GM23338 (cell line): ENCODE data around the gene LUC7L. TPM values are rescaled to one million over a fixed set of nuclear protein-coding genes. Genes with fewer than 3 reads are reported as not detected.

ENCODE experiments used
- ATAC-seq: fragments of 200-7000 bp; cut with Tn5 transposase; 3 replicates; pipeline ENCODE4 v1.9.1; 2020
- DNase-seq: peaks from one replicate; pipeline ENCODE4 v3.0.0-alpha.2; 2015; ENCODE audit warnings: low spot score
- H2AFZ ChIP-seq: fragments of 200-600 bp; sonication (generic); 2 replicates; pipeline ENCODE4 v1.8.0; 2016; ENCODE audit warnings: antibody characterized with exemption, mild to moderate bottlenecking, moderate library complexity
- H3F3A ChIP-seq: fragments of 200-600 bp; sonication (generic); replicated peaks from 2 replicates; pipeline ENCODE4 v1.8.0; 2017; ENCODE audit warnings: antibody characterized with exemption, mixed run types, low read depth
- H3K27ac ChIP-seq: fragments of 200-600 bp; sonication (generic); 2 replicates; pipeline ENCODE4 v1.6.1; 2016; ENCODE audit warnings: low read depth
- H3K27me3 ChIP-seq: fragments of 200-600 bp; sonication (generic); 2 replicates; pipeline ENCODE4 v1.8.0; 2016; ENCODE audit warnings: mild to moderate bottlenecking, mixed run types, moderate library complexity; ENCODE audit not compliant: insufficient read depth
- H3K36me3 ChIP-seq: fragments of 200-600 bp; sonication (generic); 2 replicates; pipeline ENCODE4 v1.8.0; 2016; ENCODE audit warnings: mild to moderate bottlenecking; ENCODE audit not compliant: insufficient read depth
- H3K4me1 ChIP-seq: fragments of 200-600 bp; sonication (generic); 2 replicates; pipeline ENCODE4 v1.8.0; 2016; ENCODE audit warnings: mild to moderate bottlenecking, moderate library complexity; ENCODE audit not compliant: insufficient read depth
- H3K4me2 ChIP-seq: fragments of 200-600 bp; sonication (generic); 2 replicates; pipeline ENCODE4 v1.7.1; 2017; ENCODE audit warnings: mixed run types
- H3K4me3 ChIP-seq: fragments of 200-600 bp; sonication (generic); 2 replicates; pipeline ENCODE4 v1.6.1; 2016; ENCODE audit warnings: mixed run types
- H3K79me2 ChIP-seq: fragments of 200-600 bp; sonication (generic); replicated peaks from 2 replicates; pipeline ENCODE4 v1.8.0; 2017; ENCODE audit warnings: mild to moderate bottlenecking; ENCODE audit not compliant: insufficient read depth
- H3K9me2 ChIP-seq: fragments of 200-600 bp; sonication (generic); 2 replicates; pipeline ENCODE4 v1.8.0; 2017; ENCODE audit not compliant: insufficient read depth
- H4K20me1 ChIP-seq: fragments of 200-600 bp; sonication (generic); replicated peaks from 2 replicates; pipeline ENCODE4 v1.8.0; 2017; ENCODE audit warnings: mild to moderate bottlenecking; ENCODE audit not compliant: insufficient read depth
- H3K27ac Mint-ChIP-seq: 2 replicates; pipeline ENCODE4 v1.8.0; 2020; ENCODE audit warnings: inconsistent platforms, mild to moderate bottlenecking, moderate library complexity, mixed read lengths
- H3K27me3 Mint-ChIP-seq: 3 replicates; pipeline ENCODE4 v1.8.0; 2022; ENCODE audit warnings: low read depth, mild to moderate bottlenecking, moderate library complexity, mixed read lengths, inconsistent platforms; ENCODE audit not compliant: insufficient read depth, poor library complexity
- H3K36me3 Mint-ChIP-seq: 3 replicates; pipeline ENCODE4 v1.8.0; 2021; ENCODE audit warnings: low read depth, mild to moderate bottlenecking, inconsistent platforms, moderate library complexity, mixed read lengths
- H3K4me1 Mint-ChIP-seq: 3 replicates; pipeline ENCODE4 v1.8.0; 2020; ENCODE audit warnings: mild to moderate bottlenecking, inconsistent platforms, mixed read lengths
- H3K4me3 Mint-ChIP-seq: 3 replicates; pipeline ENCODE4 v1.8.0; 2021; ENCODE audit warnings: moderate library complexity, mild to moderate bottlenecking, inconsistent platforms, mixed read lengths
- H3K9me3 Mint-ChIP-seq: 3 replicates; pipeline ENCODE4 v1.8.0; 2020; ENCODE audit warnings: moderate library complexity, mild to moderate bottlenecking, inconsistent platforms, mixed read lengths
- CREB1 ChIP-seq: fragments of 250-450 bp; sonication (Bioruptor Pico); IDR thresholded peaks from 2 replicates; pipeline ENCODE4 v1.5.0; 2020; ENCODE audit warnings: low read depth, mild to moderate bottlenecking, moderate library complexity
- CTCF ChIP-seq, 2 experiments: fragments of 200-600 bp in 1 of 2; sonication (generic) in 1 of 2; conservative IDR thresholded peaks; 2 replicates each; pipeline versions ENCODE4 v1.5.1 to v1.6.1; 2016 to 2017; ENCODE audit warnings: antibody characterized with exemption in 2 of 2, low read depth in 2 of 2, mild to moderate bottlenecking in 2 of 2, moderate library complexity in 1 of 2
- ETS1 ChIP-seq: IDR thresholded peaks from 2 replicates; pipeline ENCODE4 v1.6.1; 2016; ENCODE audit warnings: antibody characterized with exemption
- EZH2 ChIP-seq: fragments of 200-600 bp; sonication (generic); IDR thresholded peaks from one replicate; pipeline ENCODE4 v1.8.0; 2017; ENCODE audit warnings: antibody characterized with exemption, mild to moderate bottlenecking, low read depth; ENCODE audit not compliant: unreplicated experiment
- EZH2phosphoT487 ChIP-seq: fragments of 200-600 bp; sonication (generic); IDR thresholded peaks from one replicate; pipeline ENCODE4 v1.8.1; 2018; ENCODE audit warnings: antibody characterized with exemption; ENCODE audit not compliant: unreplicated experiment
- NANOG ChIP-seq: IDR thresholded peaks from 2 replicates; pipeline ENCODE4 v1.6.1; 2016; ENCODE audit warnings: antibody characterized with exemption, borderline replicate concordance
- POLR2AphosphoS5 ChIP-seq: IDR thresholded peaks from 2 replicates; pipeline ENCODE4 v1.6.1; 2016; ENCODE audit warnings: antibody characterized with exemption, low read depth
- REST ChIP-seq: IDR thresholded peaks from one replicate; pipeline ENCODE4 v1.6.1; 2018; ENCODE audit warnings: antibody characterized with exemption; ENCODE audit not compliant: unreplicated experiment
- STAT1 ChIP-seq: IDR thresholded peaks from one replicate; pipeline ENCODE4 v1.6.1; 2016; ENCODE audit warnings: antibody characterized with exemption; ENCODE audit not compliant: unreplicated experiment
- ZNF114 ChIP-seq: fragments of 250-450 bp; sonication (Bioruptor Pico); IDR thresholded peaks from 2 replicates; pipeline ENCODE4 v1.5.0; 2020; ENCODE audit warnings: mild to moderate bottlenecking, moderate library complexity
- ZNF331 ChIP-seq: fragments of 250-450 bp; sonication (Bioruptor Pico); IDR thresholded peaks from 2 replicates; pipeline ENCODE4 v1.5.0; 2020; ENCODE audit warnings: low read depth, mild to moderate bottlenecking, moderate library complexity
- ZNF462 ChIP-seq: fragments of 250-450 bp; sonication (Bioruptor Pico); IDR thresholded peaks from 2 replicates; pipeline ENCODE4 v1.5.0; 2020; ENCODE audit warnings: mild to moderate bottlenecking, moderate library complexity
- polyA plus RNA-seq: library from polyadenylated mRNA; unstranded; fragments of >200 nt; fragmentation: Nextera tagmentation; extraction: Ambion mirVana; gene quantifications from 2 replicates; pipeline ENCODE4 v1.2.1, GENCODE V29; 2016
- total RNA-seq: library from RNA; depleted of rRNA; stranded (reverse); fragments of >200 nt; shearing (Covaris generic); gene quantifications from 2 replicates; pipeline ENCODE4 v1.2.3, GENCODE V29; 2014

The LUC7L gene
- total and polyA plus RNA-seq, 2 experiments from 2014 or later: 114 to 151 TPM

GRCh38 chr16:168424-168823, 60.8 kb downstream of the LUC7L start:
- Mint-ChIP-seq H3K4me3 (no peak overlapping the region), H3K27me3 (peaks cover 73% of the 10 kb centered on the region)
- no peak for ATAC-seq

More at GRCh38 chr16:168424-168823, 60.8 kb downstream of the LUC7L start:
- H3K27me3 ChIP-seq: peaks cover 74% of the 10 kb centered on the region
- no peaks in the 10 kb centered on the region for H3K79me2 ChIP-seq
- H3K27ac ChIP-seq: no peak overlapping the region
- peaks cover 9% of the 10 kb centered on the region for H3F3A ChIP-seq
- no peaks in the 10 kb centered on the region for H3K36me3 ChIP-seq
- H3K9me2 ChIP-seq: no peaks in the 10 kb centered on the region
- no peak for DNase-seq
- no peaks in the 10 kb centered on the region for H3K36me3 Mint-ChIP-seq
- H3K4me2 ChIP-seq: no peak overlapping the region
- H3K9me3 Mint-ChIP-seq: no peaks in the 10 kb centered on the region
- H3K4me3 ChIP-seq: no peak overlapping the region
- H3K4me1 ChIP-seq: peaks cover 43% of the 10 kb centered on the region
- TF ChIP-seq EZH2phosphoT487 (no peak), ETS1 (no peak), CTCF (conservative IDR thresholded peaks at IDR 0.05; ENCODE audit: low read depth in 2 of 2) (no peak), REST (no peak), NANOG (no peak), ZNF114 (CRISPR knock-in tag) (no peak), POLR2AphosphoS5 (no peak), CREB1 (CRISPR knock-in tag) (no peak), STAT1 (no peak), EZH2 (no peak), ZNF331 (no peak), ZNF462 (no peak)
- H2AFZ ChIP-seq: no peak overlapping the region
- H3K27ac Mint-ChIP-seq: no peak overlapping the region
- peaks cover 37% of the 10 kb centered on the region for H3K4me1 Mint-ChIP-seq
- no peaks in the 10 kb centered on the region for H4K20me1 ChIP-seq
